HepG2 (cell line): ENCODE results near the gene FSCN2. TPM values are rescaled to one million over a fixed set of nuclear protein-coding genes. Genes with fewer than 3 reads are reported as not detected.
A peak's percentile ranks its signal among the peaks of the same experiment; 100 is the strongest.

Experiments
- ATAC-seq: fragments of 200-7000 bp; cut with Tn5 transposase; 3 replicates; pipeline ENCODE4 v1.9.1; 2020; ENCODE audit warnings: mild to moderate bottlenecking, moderate library complexity
- BruUV-seq: library from RNA; stranded (reverse); fragments of 400-500 nt; replicated peaks from 2 replicates; lab custom pipeline; 2021; lab: Mats Ljungman, UMichigan
- CTCF ChIA-PET: fragments of 300-600 bp; formaldehyde crosslinking; extraction: SDS; loops from one replicate; lab custom pipeline; 2021; ENCODE audit warnings: low total read pairs, inconsistent platforms, low intra/inter-chr PET ratio; lab: Yijun Ruan, JAX
- POLR2A ChIA-PET: fragments of 350-600 bp; sonication (Branson Sonifier 250); formaldehyde crosslinking; loops from one replicate; lab custom pipeline; 2020; ENCODE audit warnings: antibody characterized with exemption, inconsistent platforms; lab: Yijun Ruan, JAX
- DNase-seq: peaks from one replicate; pipeline ENCODE4 v3.0.0-alpha.2; 2015; ENCODE audit warnings: low spot score
- FAIRE-seq: peaks from 3 replicates; lab custom pipeline; 2011; peaks lifted over from hg19 to GRCh38; lab: Jason Lieb, UNC
- H2AFZ ChIP-seq: one replicate; pipeline ENCODE4 v1.6.1; 2011; ENCODE audit warnings: low read length, inconsistent platforms
- H3K27ac ChIP-seq: fragments of 300-600 bp; 3 replicates; pipeline ENCODE4 v1.8.0; 2011; ENCODE audit warnings: mixed run types, mild to moderate bottlenecking, mixed read lengths, low read length, inconsistent platforms; ENCODE audit not compliant: insufficient read depth; ENCODE audit errors: extremely low read length
- H3K27me3 ChIP-seq, 2 experiments: fragments of 200-600 bp in 1 of 2; 2 replicates in 1 of 2; 3 replicates in 1 of 2; pipeline versions ENCODE4 v1.6.0 to v1.8.0; 2011; ENCODE audit warnings: low read length in 2 of 2, mild to moderate bottlenecking in 2 of 2, moderate library complexity in 2 of 2, inconsistent platforms in 1 of 2; ENCODE audit not compliant: insufficient read depth in 2 of 2, control insufficient read depth in 1 of 2
- H3K36me3 ChIP-seq, 2 experiments: fragments of 200-600 bp in 1 of 2; replicated peaks in 1 of 2; 2 replicates in 1 of 2; 3 replicates in 1 of 2; pipeline versions ENCODE4 v1.5.1 to v1.8.0; 2011; ENCODE audit warnings: low read length in 2 of 2, inconsistent platforms in 1 of 2; ENCODE audit not compliant: insufficient read depth in 2 of 2, control insufficient read depth in 1 of 2
- H3K4me1 ChIP-seq: 2 replicates; pipeline ENCODE4 v1.5.1; 2012; ENCODE audit warnings: low read length, inconsistent platforms; ENCODE audit not compliant: insufficient read depth
- H3K4me2 ChIP-seq: 2 replicates; pipeline ENCODE4 v1.6.0; 2011; ENCODE audit warnings: low read depth, low read length, inconsistent platforms
- H3K4me3 ChIP-seq, 3 experiments: fragments of 200-600 bp in 1 of 3; sonication (generic), shearing (Covaris generic) in 1 of 3; replicated peaks in 1 of 3; 2 replicates each; pipeline ENCODE4 v1.5.1; 2011 to 2016; ENCODE audit warnings: low read length in 3 of 3, inconsistent platforms in 2 of 3, low read depth in 2 of 3, mild to moderate bottlenecking in 2 of 3, control low read depth in 1 of 3, mixed read lengths in 1 of 3; ENCODE audit not compliant: insufficient read depth in 1 of 3
- H3K79me2 ChIP-seq: one replicate; pipeline ENCODE4 v1.6.1; 2011; ENCODE audit warnings: low read length, inconsistent platforms; ENCODE audit not compliant: insufficient read depth
- H3K9ac ChIP-seq: 2 replicates; pipeline ENCODE4 v1.6.0; 2011; ENCODE audit warnings: mild to moderate bottlenecking, low read depth, low read length, inconsistent platforms; ENCODE audit not compliant: insufficient read depth
- H3K9me3 ChIP-seq: 2 replicates; pipeline ENCODE4 v1.5.1; 2012; ENCODE audit warnings: mild to moderate bottlenecking, low read length
- H4K20me1 ChIP-seq: 2 replicates; pipeline ENCODE4 v1.6.0; 2011; ENCODE audit warnings: inconsistent platforms, mild to moderate bottlenecking, low read length, moderate library complexity; ENCODE audit not compliant: insufficient read depth
- ADNP ChIP-seq: sonication (generic); formaldehyde crosslinking; IDR thresholded peaks from 2 replicates; pipeline ENCODE4 v1.4.0; 2020; ENCODE audit warnings: missing genetic modification reagents
- CCAR2 ChIP-seq: fragments of 200-400 bp; formaldehyde crosslinking; optimal IDR thresholded peaks from 2 replicates; pipeline ENCODE3; 2018; ENCODE audit warnings: low read depth, mild to moderate bottlenecking, low read length, moderate library complexity
- CEBPB ChIP-seq: IDR thresholded peaks from 2 replicates; pipeline ENCODE4 v1.6.1; 2011; ENCODE audit warnings: low read depth, low read length, improper control_type of control experiment, borderline replicate concordance
- GTF2F1 ChIP-seq: fragments of 150-350 bp; IDR thresholded peaks from 2 replicates; pipeline ENCODE4 v1.6.1; 2014; ENCODE audit warnings: low read length
- MIER3 ChIP-seq: IDR thresholded peaks from 2 replicates; pipeline ENCODE4 v1.6.1; 2016; ENCODE audit warnings: missing compliant biosample characterization, borderline replicate concordance
- POLR2G ChIP-seq: fragments of 200-400 bp; formaldehyde crosslinking; IDR thresholded peaks from 2 replicates; pipeline ENCODE4 v1.6.1; 2018; ENCODE audit warnings: mild to moderate bottlenecking, low read depth, low read length, moderate library complexity
- RBAK ChIP-seq: sonication (generic); formaldehyde crosslinking; IDR thresholded peaks from 2 replicates; pipeline ENCODE4 v1.5.1; 2020; ENCODE audit warnings: mild to moderate bottlenecking, missing genetic modification reagents
- SIN3A ChIP-seq: IDR thresholded peaks from 2 replicates; pipeline ENCODE4 v1.6.1; 2011; ENCODE audit warnings: low read depth, mild to moderate bottlenecking, control low read depth, low read length, borderline replicate concordance
- SRSF9 ChIP-seq: fragments of 200-400 bp; formaldehyde crosslinking; IDR thresholded peaks from 2 replicates; pipeline ENCODE4 v1.6.1; 2018; ENCODE audit warnings: borderline replicate concordance, mild to moderate bottlenecking, low read depth, low read length; ENCODE audit not compliant: insufficient read depth, poor library complexity, severe bottlenecking
- TEAD3 ChIP-seq: optimal IDR thresholded peaks from 2 replicates; pipeline ENCODE3; 2016; ENCODE audit warnings: borderline replicate concordance
- ZNF280D ChIP-seq: sonication (generic); formaldehyde crosslinking; IDR thresholded peaks from 2 replicates; pipeline ENCODE4 v1.5.1; 2020; ENCODE audit warnings: mild to moderate bottlenecking, missing genetic modification reagents
- ZNF367 ChIP-seq: sonication (generic); formaldehyde crosslinking; IDR thresholded peaks from 2 replicates; pipeline ENCODE4 v1.4.0; 2020; ENCODE audit warnings: missing genetic modification reagents, borderline replicate concordance
- ZNF768 ChIP-seq: sonication (generic); formaldehyde crosslinking; IDR thresholded peaks from 2 replicates; pipeline ENCODE4 v1.4.0; 2020; ENCODE audit warnings: missing genetic modification reagents
- WGBS: methylation state at CpG from one replicate; pipeline ENCODE4 v1.1.6; 2017; ENCODE audit warnings: low lambda C conversion rate; 5-methylcytosine and 5-hydroxymethylcytosine counted together
- in situ Hi-C: cut with HindIII; loops from 2 replicates; pipeline ENCODE4 v1.10.0; 2017; ENCODE audit warnings: low pct_unique_long_range_greater_than_20kb; ENCODE audit not compliant: extremely low pct_ligation_motif_present
- intact Hi-C: fragments of 100-400 bp; cut with micrococcal nuclease; formaldehyde crosslinking; loops from one replicate; pipeline ENCODE4 v1.10.0; 2022; ENCODE audit not compliant: unreplicated experiment
- polyA plus RNA-seq, 8 experiments: library from polyadenylated mRNA; depleted of rRNA in 3 of 8; stranded (reverse) in 7 of 8; unstranded in 1 of 8; fragments of >200 nt; fragmentation: Illumina TruSeq in 4 of 8; extraction: Trizol in 4 of 8; gene quantifications; 2 replicates each; pipeline versions ENCODE4 v1.2.1 to v1.2.3, GENCODE V29; 2011 to 2016; ENCODE audit warnings: low read depth in 4 of 8, missing spikeins in 1 of 8, mixed read lengths in 1 of 8; ENCODE audit not compliant: insufficient read depth in 1 of 8
- total RNA-seq, 5 experiments: library from RNA; depleted of rRNA; stranded (reverse); fragments of >200 nt; fragmentation: Illumina TruSeq; extraction: Trizol; gene quantifications; 2 replicates each; pipeline ENCODE4 v1.2.3, GENCODE V29; 2016; ENCODE audit warnings: low read depth in 1 of 5

Gene FSCN2
- total and polyA plus RNA-seq, 2 of the 13 experiments (the other 11 are each of a cell fraction or from before 2014, with no cell fraction given) = 0.09 TPM; not detected in 1

GRCh38 chr17:81516439-81516838 is 11.7 kb upstream of the FSCN2 start:
- no peak for FAIRE-seq
- in situ Hi-C loops = no loop called here
- TF ChIP-seq ZNF367 (CRISPR knock-in tag) (no peak), ZNF768 (CRISPR knock-in tag) (0 out of 2 replicates have a peak, but pooled peaks have one; percentile 12), POLR2G (peak; percentile 15; the same call in 1 of the 2 replicates)
- TF ChIP-seq, all 625 proteins: peak for 2
- peak overlapping the region; percentile 21; the same call in 1 of the 2 replicates for H3K9ac ChIP-seq
- H2AFZ ChIP-seq = no peak overlapping the region
- BruUV-seq = no TSS peak
- peaks cover 2 to 7% of the 10 kb centered on the region in 2 experiments for H3K36me3 ChIP-seq
- peaks cover 9% of the 10 kb centered on the region for H4K20me1 ChIP-seq
- ChIA-PET POLR2A (interaction anchor here (1.2 to 1.7 kb wide), 3 partner anchors 8 to 22 kb away, joined by 3 read pairs; no protein-coding TSS in a partner anchor), CTCF (no interaction called here)
- H3K9me3 ChIP-seq = no peaks in the 10 kb centered on the region
- peaks cover 48% of the 10 kb centered on the region for H3K4me1 ChIP-seq
- ATAC-seq = no peak
- H3K4me3 ChIP-seq = peak overlapping the region in 1 of 3 experiments; percentile 18; a peak in 1 of 6 replicates
- H3K27me3 ChIP-seq = peaks cover 0 to 17% of the 10 kb centered on the region in 2 experiments; a peak in 3 of 5 replicates
- intact Hi-C loops = loop anchor here (10.0 kb wide), 1 partner anchor 122 kb away; the partner anchor contains the start of gene BAHCC1
- DNase-seq = no peak
- H3K4me2 ChIP-seq = peak overlapping the region; percentile 97
- WGBS = 65% methylated on average over 4 of the region's 4 CpGs
- H3K79me2 ChIP-seq = peaks cover 11% of the 10 kb centered on the region
- H3K27ac ChIP-seq = no peak overlapping the region

- TF ChIP-seq RBAK (no peak), ADNP (CRISPR knock-in tag) (no peak), SIN3A (no peak), CCAR2 (no peak), GTF2F1 (no peak), ZNF280D (CRISPR knock-in tag) (no peak), SRSF9 (no peak), CEBPB (no peak), TEAD3 (no peak), MIER3 (CRISPR knock-in tag) (no peak)
- H4K20me1 ChIP-seq = peaks cover 4% of the 10 kb centered on the region; the same call in 1 of the 2 replicates
- H3K4me3 ChIP-seq = no peak overlapping the region
- CTCF ChIA-PET = no interaction called here
- in situ Hi-C loops (no loop called here), intact Hi-C loops (loop anchor here (10.0 kb wide), 1 partner anchor 122 kb away; the partner anchor contains the start of gene BAHCC1)
- DNase-seq (no peak), FAIRE-seq (no peak), ATAC-seq (no peak)
- H3K4me1 ChIP-seq = peaks cover 45% of the 10 kb centered on the region
- H3K9ac ChIP-seq = no peak overlapping the region
- BruUV-seq = no TSS peak
- no peak overlapping the region for H3K27ac ChIP-seq
- H2AFZ ChIP-seq = no peak overlapping the region
- 89% methylated on average over 8 of the region's 9 CpGs for WGBS
- POLR2A ChIA-PET = interaction anchor here (1.7 kb wide), 1 partner anchor 9 kb away, joined by 3 read pairs; no protein-coding TSS in a partner anchor
- H3K79me2 ChIP-seq = peaks cover 6% of the 10 kb centered on the region
- peaks cover 0 to 21% of the 10 kb centered on the region in 2 experiments; a peak in 3 of 5 replicates for H3K27me3 ChIP-seq
- H3K36me3 ChIP-seq = peaks cover 0 to 2% of the 10 kb centered on the region in 2 experiments; a peak in 1 of 5 replicates
- H3K4me2 ChIP-seq = no peak overlapping the region
- no peaks in the 10 kb centered on the region for H3K9me3 ChIP-seq
Measured at GRCh38 chr17:81517009-81517338, 11.2 kb upstream of the FSCN2 start.
